NCI-H82 (cell line): ENCODE results near the gene CYP2C9.

Experiments used
- DNase-seq: peaks from one replicate; lab custom pipeline; 2025; lab: John Stamatoyannopoulos, UW

Gene CYP2C9

DNA sequence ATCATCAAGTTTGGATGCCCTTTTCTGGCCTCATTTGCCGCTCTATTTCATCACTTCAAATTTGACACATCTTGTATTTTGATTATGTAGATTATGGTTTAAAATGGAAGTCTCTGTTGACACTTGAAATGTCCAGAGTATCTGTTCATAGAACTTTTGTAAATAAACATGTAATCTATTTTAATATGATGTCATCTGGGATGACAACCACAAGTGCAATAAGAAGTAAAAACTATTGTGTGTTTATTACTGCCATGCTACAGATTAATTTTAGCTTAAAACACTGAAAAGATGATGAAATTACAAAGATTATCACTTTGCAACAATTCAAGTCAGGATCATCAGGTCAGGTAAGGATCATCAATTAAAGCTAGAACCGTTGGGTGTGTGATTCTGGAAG lies 100.8 kb downstream of the CYP2C9 start:
- no peak for DNase-seq
